IMR-90 (cell line): ENCODE results near the gene KIAA0040. TPM values are rescaled to one million over a fixed set of nuclear protein-coding genes. Genes with fewer than 3 reads are reported as not detected.

Experiments
- ATAC-seq: fragments of 200-7000 bp; cut with Tn5 transposase; 2 replicates; pipeline ENCODE4 v1.9.1; 2020; ENCODE audit warnings: low read depth, mild to moderate bottlenecking, moderate library complexity
- BruUV-seq: library from RNA; stranded (reverse); fragments of 400-500 nt; replicated peaks from 2 replicates; lab custom pipeline; 2021; lab: Mats Ljungman, UMichigan
- CTCF ChIA-PET: fragments of 300-600 bp; formaldehyde crosslinking; extraction: SDS; loops from one replicate; lab custom pipeline; 2021; ENCODE audit warnings: antibody characterized with exemption; lab: Yijun Ruan, JAX
- POLR2A ChIA-PET: fragments of 300-600 bp; sonication (Branson Sonifier 250); formaldehyde crosslinking; loops from one replicate; lab custom pipeline; 2022; ENCODE audit warnings: antibody characterized with exemption; ENCODE audit not compliant: unreplicated experiment; lab: Charles Lee
- DNase-seq: peaks from one replicate; pipeline ENCODE4 v3.0.0; 2013
- H2AFZ ChIP-seq: replicated peaks from 2 replicates; pipeline ENCODE3; 2013; ENCODE audit warnings: low read length, mild to moderate bottlenecking; ENCODE audit not compliant: poor library complexity
- H2AK5ac ChIP-seq: 2 replicates; pipeline ENCODE4 v1.6.1; 2013; ENCODE audit warnings: low read depth, low read length, inconsistent platforms
- H2AK9ac ChIP-seq: replicated peaks from 2 replicates; pipeline ENCODE3; 2013; ENCODE audit warnings: mild to moderate bottlenecking, low read depth, low read length, moderate library complexity; ENCODE audit not compliant: poor library complexity
- H2BK120ac ChIP-seq: 2 replicates; pipeline ENCODE4 v1.6.1; 2013; ENCODE audit warnings: low read depth, low read length, inconsistent platforms
- H2BK15ac ChIP-seq: 3 replicates; pipeline ENCODE4 v1.6.1; 2013; ENCODE audit warnings: low read depth, low read length, inconsistent platforms
- H2BK20ac ChIP-seq: 2 replicates; pipeline ENCODE4 v1.6.1; 2013; ENCODE audit warnings: low read depth, mild to moderate bottlenecking, inconsistent platforms, low read length, moderate library complexity
- H2BK5ac ChIP-seq: 2 replicates; pipeline ENCODE4 v1.6.1; 2013; ENCODE audit warnings: mild to moderate bottlenecking, low read depth, low read length, inconsistent platforms; ENCODE audit not compliant: poor library complexity, severe bottlenecking
- H3K14ac ChIP-seq: replicated peaks from 2 replicates; pipeline ENCODE4 v1.6.1; 2013; ENCODE audit warnings: low read depth, low read length, inconsistent platforms
- H3K18ac ChIP-seq: 2 replicates; pipeline ENCODE4 v1.6.1; 2013; ENCODE audit warnings: low read depth, low read length, control low read depth
- H3K23ac ChIP-seq: 2 replicates; pipeline ENCODE4 v1.6.1; 2013; ENCODE audit warnings: low read depth, low read length, inconsistent platforms
- H3K27ac ChIP-seq: 2 replicates; pipeline ENCODE4 v1.5.1; 2013; ENCODE audit warnings: mild to moderate bottlenecking, control low read depth, low read length; ENCODE audit not compliant: insufficient read depth
- H3K27me3 ChIP-seq: 2 replicates; pipeline ENCODE4 v1.6.1; 2013; ENCODE audit warnings: low read length; ENCODE audit not compliant: control insufficient read depth, insufficient read depth
- H3K36me3 ChIP-seq: 2 replicates; pipeline ENCODE4 v1.6.1; 2013; ENCODE audit warnings: low read length, mixed read lengths; ENCODE audit not compliant: control insufficient read depth, insufficient read depth
- H3K4ac ChIP-seq: 2 replicates; pipeline ENCODE4 v1.6.1; 2013; ENCODE audit warnings: low read depth, low read length, inconsistent platforms
- H3K4me1 ChIP-seq: 2 replicates; pipeline ENCODE4 v1.6.1; 2013; ENCODE audit warnings: low read length, mixed read lengths; ENCODE audit not compliant: control insufficient read depth, insufficient read depth
- H3K4me2 ChIP-seq: 2 replicates; pipeline ENCODE4 v1.6.1; 2013; ENCODE audit warnings: low read depth, mild to moderate bottlenecking, control low read depth, low read length, moderate library complexity
- H3K4me3 ChIP-seq: 2 replicates; pipeline ENCODE4 v1.5.1; 2013; ENCODE audit warnings: low read depth, mild to moderate bottlenecking, control low read depth, low read length, moderate library complexity; ENCODE audit not compliant: insufficient read depth
- H3K56ac ChIP-seq: 2 replicates; pipeline ENCODE4 v1.6.1; 2013; ENCODE audit warnings: low read length, inconsistent platforms; ENCODE audit not compliant: insufficient read depth; ENCODE audit errors: extremely low read depth
- H3K79me1 ChIP-seq, 2 experiments: 2 replicates each; pipeline ENCODE4 v1.6.1; 2013; ENCODE audit warnings: low read length in 2 of 2, inconsistent platforms in 1 of 2, low read depth in 1 of 2
- H3K9ac ChIP-seq: 2 replicates; pipeline ENCODE4 v1.6.1; 2013; ENCODE audit warnings: low read depth, low read length, control low read depth
- H3K9me1 ChIP-seq: 2 replicates; pipeline ENCODE4 v1.6.1; 2013; ENCODE audit warnings: low read length, inconsistent platforms; ENCODE audit not compliant: insufficient read depth
- H3K9me3 ChIP-seq: 2 replicates; pipeline ENCODE4 v1.6.1; 2013; ENCODE audit warnings: low read length; ENCODE audit not compliant: control insufficient read depth, insufficient read depth
- H4K20me1 ChIP-seq: 2 replicates; pipeline ENCODE4 v1.6.1; 2013; ENCODE audit warnings: low read length, inconsistent platforms; ENCODE audit not compliant: insufficient read depth
- H4K5ac ChIP-seq: 2 replicates; pipeline ENCODE4 v1.6.1; 2013; ENCODE audit warnings: mild to moderate bottlenecking, low read depth, low read length, control low read depth
- H4K8ac ChIP-seq, 2 experiments: 2 replicates each; pipeline ENCODE4 v1.6.1; 2013; ENCODE audit warnings: low read depth in 2 of 2, low read length in 2 of 2, control low read depth in 1 of 2, inconsistent platforms in 1 of 2
- H4K91ac ChIP-seq: 2 replicates; pipeline ENCODE4 v1.6.1; 2013; ENCODE audit warnings: low read depth, low read length, inconsistent platforms; ENCODE audit not compliant: insufficient read depth
- CEBPB ChIP-seq: IDR thresholded peaks from 2 replicates; pipeline ENCODE4 v1.6.1; 2012; ENCODE audit warnings: low read depth, low read length, improper control_type of control experiment
- CHD1 ChIP-seq: IDR thresholded peaks from 2 replicates; pipeline ENCODE4 v1.6.1; 2012; ENCODE audit warnings: low read depth, low read length, improper control_type of control experiment
- CTCF ChIP-seq: conservative IDR thresholded peaks from 2 replicates; pipeline ENCODE4 v1.5.1; 2012; ENCODE audit warnings: mild to moderate bottlenecking, low read depth, low read length, improper control_type of control experiment
- ELK1 ChIP-seq: fragments of 150-350 bp; IDR thresholded peaks from 2 replicates; pipeline ENCODE4 v1.6.1; 2016; ENCODE audit warnings: low read depth, mild to moderate bottlenecking, low read length, moderate library complexity, borderline replicate concordance
- FOS ChIP-seq: fragments of 150-350 bp; IDR thresholded peaks from 2 replicates; pipeline ENCODE4 v1.6.1; 2016; ENCODE audit warnings: low read depth, low read length
- MAZ ChIP-seq: IDR thresholded peaks from 2 replicates; pipeline ENCODE4 v1.6.1; 2012; ENCODE audit warnings: low read depth, mild to moderate bottlenecking, low read length, improper control_type of control experiment, moderate library complexity, borderline replicate concordance
- MXI1 ChIP-seq: IDR thresholded peaks from 2 replicates; pipeline ENCODE4 v1.6.1; 2012; ENCODE audit warnings: low read depth, mild to moderate bottlenecking, low read length, moderate library complexity, borderline replicate concordance
- POLR2A ChIP-seq: IDR thresholded peaks from 2 replicates; pipeline ENCODE4 v1.6.1; 2012; ENCODE audit warnings: mild to moderate bottlenecking, low read depth, low read length
- RAD21 ChIP-seq: IDR thresholded peaks from 2 replicates; pipeline ENCODE4 v1.6.1; 2012; ENCODE audit warnings: low read length, improper control_type of control experiment
- RCOR1 ChIP-seq: IDR thresholded peaks from 2 replicates; pipeline ENCODE4 v1.6.1; 2012; ENCODE audit warnings: mild to moderate bottlenecking, low read length, improper control_type of control experiment; ENCODE audit not compliant: insufficient replicate concordance
- SMC3 ChIP-seq: fragments of 150-350 bp; IDR thresholded peaks from 2 replicates; pipeline ENCODE4 v1.6.1; 2016; ENCODE audit warnings: low read depth, mild to moderate bottlenecking, antibody characterized with exemption, low read length, moderate library complexity
- USF2 ChIP-seq: fragments of 150-350 bp; IDR thresholded peaks from 2 replicates; pipeline ENCODE4 v1.6.1; 2017; ENCODE audit warnings: mild to moderate bottlenecking, antibody characterized with exemption, low read length, low read depth
- WGBS, 2 experiments: methylation state at CpG; one replicate each; pipeline versions ENCODE4 v1.1.5 to v1.1.7; 2013; ENCODE audit warnings: missing lambda C conversion rate in 2 of 2; ENCODE audit not compliant: insufficient read length in 1 of 2; ENCODE audit errors: extremely low coverage in 2 of 2; 5-methylcytosine and 5-hydroxymethylcytosine counted together
- dilution Hi-C: fragments of 300-500 bp; cut with HindIII; formaldehyde crosslinking; loops from one replicate; pipeline ENCODE4 v1.14.3; 2018; ENCODE audit warnings: low sequenced_read_pairs; ENCODE audit not compliant: unreplicated experiment
- in situ Hi-C: fragments of 300-500 bp; cut with MboI; formaldehyde crosslinking; loops from 3 replicates; pipeline ENCODE4 v1.14.3; 2019; ENCODE audit warnings: low sequenced_read_pairs, inconsistent platforms, mixed read lengths
- intact Hi-C: fragments of 100-400 bp; cut with micrococcal nuclease; formaldehyde crosslinking; loops from 2 replicates; pipeline ENCODE4 v1.10.0; 2022
- polyA plus RNA-seq, 3 experiments: library from polyadenylated mRNA; depleted of rRNA; stranded (reverse); fragments of >200 nt; gene quantifications; 2 replicates each; pipeline ENCODE4 v1.2.3, GENCODE V29; 2012; ENCODE audit warnings: low replicate concordance in 1 of 3
- total RNA-seq: library from RNA; depleted of rRNA; stranded (reverse); fragments of >200 nt; gene quantifications from 2 replicates; pipeline ENCODE4 v1.2.3, GENCODE V29; 2012

KIAA0040 gene
- total and polyA plus RNA-seq, 2 of the 4 experiments (the other 2 are of a cell fraction): 0.05 to 0.18 TPM

- CTCF ChIA-PET: interaction anchor here (1.1 kb wide), 1 partner anchor 10 kb away, joined by 4 read pairs; no protein-coding TSS in a partner anchor
- Histone ChIP-seq H3K4me3 (no peak overlapping the region), H4K91ac (no peak overlapping the region), H2BK5ac (no peak overlapping the region), H3K36me3 (no peaks in the 10 kb centered on the region), H2BK15ac (no peak overlapping the region), H2AK9ac (no peak overlapping the region), H3K18ac (no peak overlapping the region), H3K9ac (no peak overlapping the region), H3K4me1 (no peaks in the 10 kb centered on the region), H3K9me1 (no peaks in the 10 kb centered on the region), H3K27ac (no peak overlapping the region), H3K23ac (no peak overlapping the region), H4K5ac (no peak overlapping the region), H3K14ac (no peak overlapping the region), H3K4ac (no peak overlapping the region), H3K27me3 (no peaks in the 10 kb centered on the region), H4K20me1 (no peaks in the 10 kb centered on the region), H3K4me2 (no peak overlapping the region), H2AK5ac (no peak overlapping the region), H4K8ac (no peak overlapping the region), H2BK20ac (no peak overlapping the region), H3K9me3 (no peaks in the 10 kb centered on the region), H2BK120ac (no peak overlapping the region), H2AFZ (no peak overlapping the region), H3K56ac (no peak overlapping the region), H3K79me1 (no peaks in the 10 kb centered on the region)
- TF ChIP-seq CHD1 (no peak), MAZ (no peak), CTCF (no peak), MXI1 (no peak), RCOR1 (no peak), SMC3 (no peak), FOS (no peak), RAD21 (no peak), POLR2A (no peak), CEBPB (no peak), USF2 (no peak), ELK1 (no peak)
- DNase-seq (no peak), ATAC-seq (no peak)
- intact Hi-C loops: no loop called here
- dilution Hi-C loops: no loop called here
- in situ Hi-C loops: no loop called here
- WGBS, 2 experiments: no CpG with 5 or more reads among the region's 1 CpG
- POLR2A ChIA-PET: no interaction called here
- BruUV-seq: no TSS peak
These were observed 16.3 kb downstream of the KIAA0040 start for GRCh38 chr1:175176246-175176645.
